T-helper 22 cell (primary cell): ENCODE results near the gene RGL3.
"Not testable (repeated sequence)": the region's sequence is repeated elsewhere in the genome, so short reads cannot be mapped to it uniquely, and the experiment has no call there.

Source experiments
- DNase-seq: peaks from one replicate; pipeline ENCODE4 v3.0.0-alpha.2; 2020; ENCODE audit warnings: low read depth

Gene RGL3

DNA sequence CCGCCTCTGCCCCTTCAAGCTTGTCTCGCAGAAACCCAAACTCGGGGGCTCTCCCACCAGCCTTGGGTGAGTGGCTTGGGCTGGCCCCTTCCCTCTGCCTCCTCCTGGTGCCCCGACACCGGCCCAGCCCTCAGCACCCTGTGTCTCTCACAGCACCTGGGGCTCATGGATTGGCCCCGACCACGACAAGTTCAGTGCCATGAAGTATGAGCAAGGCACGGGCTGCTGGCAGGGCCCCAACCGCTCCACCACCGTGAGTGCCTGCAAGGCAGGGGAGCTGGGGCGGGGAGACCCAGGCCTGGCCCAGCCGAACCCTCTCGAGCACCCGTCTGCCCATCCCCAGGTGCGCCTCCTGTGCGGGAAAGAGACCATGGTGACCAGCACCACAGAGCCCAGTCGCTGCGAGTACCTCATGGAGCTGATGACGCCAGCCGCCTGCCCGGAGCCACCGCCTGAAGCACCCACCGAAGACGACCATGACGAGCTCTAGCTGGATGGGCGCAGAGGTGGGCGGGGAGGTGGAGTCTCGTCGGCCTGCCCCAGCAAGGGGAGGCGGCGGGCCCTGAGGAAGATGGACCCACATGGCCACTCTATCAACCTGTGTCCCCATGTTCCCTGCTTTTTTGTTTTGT, 29.9 kb upstream of the RGL3 start:
- DNase-seq = no peak

DNA sequence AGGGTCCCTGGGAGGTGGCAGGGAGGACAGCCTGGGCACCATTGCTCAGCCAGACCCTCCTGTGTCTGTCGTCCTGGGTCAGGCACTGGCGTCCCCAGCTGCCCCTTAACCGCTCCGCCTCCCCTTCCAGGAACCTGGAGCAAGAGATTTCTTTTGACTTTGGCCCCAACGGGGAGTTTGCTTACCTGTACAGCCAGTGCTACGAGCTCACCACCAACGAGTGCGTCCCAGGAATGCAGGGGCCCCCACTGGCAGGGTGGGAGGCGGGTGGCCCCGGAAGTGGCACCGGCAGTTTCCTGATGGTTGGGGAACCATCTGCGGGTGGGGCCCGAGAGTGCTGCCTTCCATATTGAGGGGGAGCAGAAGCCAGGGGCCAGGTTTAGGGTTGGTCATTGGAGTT, 29.3 kb upstream of the RGL3 start:
- DNase-seq = no peak

DNA sequence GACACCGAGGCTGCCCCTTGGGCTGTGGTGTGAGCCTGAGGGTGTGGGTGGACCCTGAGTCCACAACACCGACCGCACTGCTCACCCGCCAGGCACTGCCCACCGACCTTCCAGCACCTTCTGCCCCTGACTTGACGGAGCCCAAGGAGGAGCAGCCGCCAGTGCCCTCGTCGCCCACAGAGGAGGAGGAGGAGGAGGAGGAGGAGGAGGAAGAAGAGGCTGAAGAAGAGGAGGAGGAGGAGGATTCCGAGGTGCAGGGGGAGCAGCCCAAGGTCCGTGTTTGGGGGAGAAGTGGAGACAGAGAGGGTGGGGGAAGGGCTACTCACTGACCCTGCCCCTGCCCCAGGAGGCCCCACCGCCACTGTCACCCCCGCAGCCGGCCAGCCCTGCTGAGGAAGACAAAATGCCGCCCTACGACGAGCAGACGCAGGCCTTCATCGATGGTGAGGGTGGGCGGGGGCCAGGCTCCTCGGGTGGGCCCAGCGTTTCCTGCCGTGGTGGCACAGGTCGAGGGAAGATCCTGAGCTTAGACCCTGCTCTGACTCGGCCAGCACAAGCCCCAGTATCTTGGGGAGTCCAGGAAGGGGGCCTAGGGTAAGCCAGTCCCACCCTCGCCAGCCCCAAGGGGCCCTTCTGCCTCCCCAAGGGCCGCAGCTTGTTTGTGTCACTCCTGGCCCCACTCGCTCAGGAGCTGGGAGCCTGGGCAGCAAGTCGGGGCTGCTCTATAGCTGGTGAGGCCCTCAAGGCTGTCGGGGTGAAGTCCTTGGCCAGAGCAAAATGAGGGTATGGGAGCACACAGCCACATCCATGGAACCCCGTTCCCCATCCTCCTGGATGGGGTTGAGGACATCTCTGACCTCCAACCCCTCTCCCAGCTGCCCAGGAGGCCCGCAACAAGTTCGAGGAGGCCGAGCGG, 28.5 kb upstream of the RGL3 start:
- DNase-seq = no peak

DNA sequence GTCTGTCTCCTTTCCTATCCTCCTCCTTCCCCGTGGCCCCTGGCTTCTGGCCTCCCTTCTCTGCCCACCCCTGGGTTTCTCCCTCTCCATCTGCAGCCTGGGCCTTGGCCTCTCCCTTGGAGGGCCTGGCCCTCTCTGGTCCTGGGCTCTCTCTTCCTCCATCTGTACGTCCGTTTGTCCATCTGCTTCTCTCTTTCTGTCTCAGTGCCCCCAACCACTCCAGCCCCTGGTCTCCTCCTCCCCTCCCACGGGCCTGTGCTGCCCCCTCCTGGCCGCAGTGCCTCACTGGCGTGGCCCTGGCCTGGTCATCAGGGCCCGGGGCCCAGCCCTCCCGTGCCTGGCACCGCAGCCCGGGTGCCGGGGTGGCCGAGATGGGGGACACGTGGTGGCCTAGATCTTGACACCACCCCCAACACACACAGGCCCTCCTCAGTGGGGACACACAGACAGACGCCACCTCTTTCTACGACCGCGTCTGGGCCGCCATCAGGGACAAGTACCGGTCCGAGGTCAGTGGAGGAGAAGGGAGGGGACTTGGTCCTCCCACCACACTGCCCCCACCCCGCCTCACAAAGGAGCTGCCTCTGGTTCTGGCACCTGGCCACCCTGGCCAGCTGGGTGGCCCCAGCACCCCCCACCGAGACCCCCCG, 27.7 kb upstream of the RGL3 start:
- no peak for DNase-seq

DNA sequence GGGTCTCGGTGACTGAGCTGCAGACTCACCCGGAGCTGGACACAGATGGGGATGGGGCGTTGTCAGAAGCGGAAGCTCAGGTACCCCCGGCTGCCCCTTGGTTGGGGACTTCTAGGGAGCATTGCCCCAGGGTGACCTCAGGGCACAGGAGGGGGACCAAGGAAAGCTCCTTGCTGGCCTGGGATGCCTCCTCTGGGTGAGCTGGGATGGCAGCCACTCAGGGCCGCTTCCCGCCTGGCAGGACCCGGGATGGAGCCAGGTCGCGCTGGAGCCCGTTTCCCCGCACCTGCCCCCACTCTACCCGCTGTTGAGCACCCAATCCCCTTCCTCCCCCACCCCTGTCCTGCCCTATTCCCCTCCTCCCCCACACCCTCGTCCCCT, 27.1 kb upstream of the RGL3 start:
- DNase-seq = no peak

GRCh38 chr19:11445141-11445540, 26.0 kb upstream of the RGL3 start:
- DNase-seq = no peak

DNA sequence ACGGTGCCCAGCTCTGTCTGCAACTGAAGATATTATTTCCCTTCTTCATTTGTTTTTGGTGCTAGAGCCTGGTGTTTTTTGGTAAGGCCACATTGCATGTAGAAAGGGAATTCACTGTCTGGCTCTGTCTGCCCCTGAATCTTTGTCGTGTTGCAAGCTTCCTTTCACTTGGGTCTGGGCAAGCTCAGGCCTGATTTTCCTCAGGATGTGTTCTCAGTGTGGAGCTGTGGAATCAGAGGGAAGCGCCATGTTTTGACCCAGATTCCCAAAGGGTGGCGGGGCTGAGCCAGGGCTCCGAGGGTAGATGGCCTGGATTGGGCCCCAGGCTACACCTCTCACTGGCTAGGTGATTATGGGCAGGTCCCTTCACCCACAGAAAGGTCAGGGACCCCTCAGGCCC, 24.9 kb upstream of the RGL3 start:
- DNase-seq = no peak

GRCh38 chr19:11437955-11438354, 18.8 kb upstream of the RGL3 start:
- no peak for DNase-seq

GRCh38 chr19:11435833-11436313, 16.8 kb upstream of the RGL3 start:
- DNase-seq = no peak

DNA sequence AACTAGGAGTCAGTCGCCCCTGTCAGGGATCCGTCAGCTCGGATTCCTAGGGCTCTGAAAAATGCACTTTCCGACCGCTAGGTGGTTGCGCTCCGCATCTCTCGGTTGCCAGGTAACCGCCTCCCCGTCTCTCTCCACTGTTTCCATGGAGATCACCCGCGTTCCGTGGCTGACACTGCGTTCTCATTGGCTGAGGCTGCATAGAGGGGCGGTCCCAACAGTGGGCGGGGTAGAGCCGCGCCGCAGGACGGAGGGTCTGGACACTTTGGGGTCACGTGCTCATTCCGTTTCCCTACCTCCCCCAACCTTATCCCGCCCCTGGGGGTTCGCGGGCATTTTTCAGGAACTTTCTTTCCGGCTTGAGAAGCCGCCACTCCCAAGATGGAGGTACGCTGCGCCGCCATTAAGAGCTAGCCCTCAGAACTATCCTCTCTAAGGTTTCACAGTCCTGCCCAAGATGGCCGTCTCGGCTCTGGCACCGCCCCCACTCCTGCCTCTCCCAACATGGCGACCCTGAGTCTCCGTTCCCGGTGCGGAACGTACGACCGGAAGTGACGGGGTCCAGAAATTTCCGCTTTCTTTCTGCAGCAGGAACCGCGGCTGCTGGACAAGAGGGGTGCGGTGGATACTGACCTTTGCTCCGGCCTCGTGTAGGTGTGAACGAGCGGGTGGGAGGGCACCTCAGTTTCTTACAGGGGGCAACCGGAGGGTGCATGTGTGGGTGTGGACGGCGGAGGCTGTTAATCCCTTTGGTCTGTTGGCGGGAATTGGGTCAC, 16.1 kb upstream of the RGL3 start, which contains the start of the genes ODAD3 and PRKCSH:
Gene ODAD3, minus strand, starts transcription at position 65 of the 776 bp plus-strand sequence. CDS start 105 bp downstream, outside the sequence.
Gene PRKCSH, plus strand, starts transcription at position 579 of the 776 bp plus-strand sequence. CDS start 483 bp downstream, outside the sequence.
- DNase-seq = peak; percentile 97

- no peak for DNase-seq
These were observed 15.6 kb upstream of the RGL3 start for GRCh38 chr19:11434703-11435056.

DNA sequence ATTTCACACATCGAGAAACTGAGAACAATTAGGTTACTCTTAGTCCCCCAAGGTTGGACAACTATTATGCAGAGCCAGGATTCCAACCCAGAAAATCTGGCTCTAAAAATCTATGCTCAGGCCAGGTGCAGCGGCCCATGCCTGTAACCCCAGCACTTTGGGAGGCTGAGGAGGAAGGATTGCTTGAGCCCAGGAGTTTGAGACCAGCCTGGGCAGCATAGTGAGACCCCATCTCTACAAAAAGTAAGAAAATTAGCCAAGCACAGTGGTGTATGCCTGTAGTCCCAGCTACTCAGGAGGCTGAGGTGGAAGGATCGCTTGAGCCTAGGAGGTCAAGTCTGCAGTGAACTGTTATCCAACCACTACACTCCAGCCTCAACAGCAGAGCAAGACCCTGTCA, 14.4 kb upstream of the RGL3 start:
- not testable (repeated sequence) for DNase-seq

DNA sequence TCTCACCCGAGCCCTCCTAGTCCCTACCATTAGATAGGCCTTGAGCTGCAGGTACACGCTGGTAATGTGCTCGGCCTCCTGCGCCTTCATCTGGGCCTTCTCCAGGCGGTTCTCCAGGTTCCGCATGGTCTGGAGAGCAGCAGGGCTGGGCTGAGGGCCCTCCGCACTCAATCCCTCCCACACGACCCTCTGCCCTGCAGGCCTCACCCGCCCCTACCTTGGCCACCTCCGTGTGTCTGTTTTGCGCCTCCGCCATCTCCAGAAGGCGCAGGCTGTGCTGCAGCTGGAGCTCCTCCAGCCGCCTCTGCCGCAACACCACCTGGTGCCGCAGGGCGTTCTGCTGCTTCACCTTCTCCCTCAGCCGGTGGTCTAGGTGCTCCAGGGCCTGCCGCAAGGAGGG, 7.5 kb upstream of the RGL3 start:
- no peak for DNase-seq

- no peak for DNase-seq
These were observed 6.8 kb upstream of the RGL3 start for GRCh38 chr19:11425719-11426457.

GRCh38 chr19:11423791-11424181, 4.7 kb upstream of the RGL3 start:
- no peak for DNase-seq

DNA sequence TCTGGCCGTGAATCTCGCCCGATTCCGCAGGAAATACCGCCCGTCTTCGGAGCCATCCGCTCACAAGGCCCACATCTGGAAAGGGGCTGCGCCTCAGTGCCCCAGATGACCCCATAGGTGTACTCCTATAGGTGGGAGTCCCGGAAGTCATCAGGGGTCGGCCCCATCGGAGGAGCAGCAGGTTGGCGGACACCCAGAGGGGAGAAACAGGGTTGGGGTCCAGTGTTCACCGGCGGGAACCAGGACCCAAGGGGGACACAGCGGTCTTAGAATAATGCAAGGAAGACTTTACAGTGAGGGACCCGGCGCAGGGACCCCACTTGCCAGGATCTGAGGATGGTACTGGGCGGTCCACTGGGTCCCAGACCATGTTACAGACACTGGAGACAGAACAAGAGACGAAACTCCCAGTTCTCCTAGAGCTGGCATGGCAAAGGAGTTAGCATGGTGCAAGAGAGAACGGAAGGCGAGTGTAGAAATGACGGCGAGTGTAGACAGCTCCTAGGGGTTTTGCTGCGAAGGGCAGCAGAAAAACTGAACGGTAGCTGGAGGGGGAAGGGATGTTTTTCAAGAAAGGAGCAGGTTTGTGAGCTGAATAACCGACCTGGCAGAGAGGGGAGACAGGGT, 4.2 kb upstream of the RGL3 start:
- DNase-seq = no peak

- DNase-seq = peak; percentile 36
These were observed 3.3 kb upstream of the RGL3 start for GRCh38 chr19:11422163-11423065.

GRCh38 chr19:11421371-11422098, 2.4 kb upstream of the RGL3 start:
- no peak for DNase-seq
